AG09319 (cell line): ENCODE results near the gene RNPEPL1.
A peak's percentile ranks its signal among the peaks of the same experiment; 100 is the strongest.
"Not testable (repeated sequence)": the region's sequence is repeated elsewhere in the genome, so short reads cannot be mapped to it uniquely, and the experiment has no call there.

ENCODE experiments used
- DNase-seq: peaks from one replicate; pipeline ENCODE4 v3.0.0-alpha.2; 2010; ENCODE audit warnings: low read depth; ENCODE audit errors: extremely low read depth
- TF ChIP-seq, protein P1 (sequence below): IDR thresholded peaks from 2 replicates; pipeline ENCODE4 v1.5.1; 2011; ENCODE audit warnings: low read depth, mild to moderate bottlenecking, inconsistent platforms, low read length, moderate library complexity

Gene RNPEPL1

GRCh38 chr2:240557808-240558207 lies 10.5 kb upstream of the RNPEPL1 start, which contains the start of gene ANKMY1:
Gene ANKMY1 (minus strand): TSS chr2:240557988. CDS start chr2:240557335, 653 bp downstream.
- no peak for DNase-seq

DNA sequence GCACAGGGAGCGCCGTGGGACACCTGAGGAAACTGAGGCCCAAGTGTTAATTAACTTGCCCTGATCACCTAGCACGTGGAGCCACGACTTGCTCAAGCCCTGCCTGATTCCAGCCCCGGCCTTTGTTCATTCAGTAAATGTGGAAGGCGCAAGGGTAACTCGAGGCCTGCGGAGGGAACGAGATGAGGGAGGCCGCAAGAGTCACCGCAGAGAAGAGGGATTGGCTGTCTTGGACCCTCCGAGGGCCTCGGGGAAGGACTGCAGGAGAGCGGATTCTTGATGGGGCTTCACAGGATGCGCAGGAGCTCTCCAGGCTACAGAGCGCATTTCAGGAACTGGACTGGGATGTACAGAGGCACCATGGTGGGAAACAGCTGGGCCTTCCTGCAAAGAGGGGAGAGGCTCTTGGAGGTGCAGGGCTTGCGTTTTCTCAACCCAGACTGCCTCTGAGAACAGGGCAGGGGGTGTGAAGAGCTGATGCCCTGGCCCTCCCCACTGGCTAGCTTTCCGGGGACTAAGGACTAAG lies 10.0 kb upstream of the RNPEPL1 start:
- no peak for DNase-seq
- TF ChIP-seq, protein P1, sequence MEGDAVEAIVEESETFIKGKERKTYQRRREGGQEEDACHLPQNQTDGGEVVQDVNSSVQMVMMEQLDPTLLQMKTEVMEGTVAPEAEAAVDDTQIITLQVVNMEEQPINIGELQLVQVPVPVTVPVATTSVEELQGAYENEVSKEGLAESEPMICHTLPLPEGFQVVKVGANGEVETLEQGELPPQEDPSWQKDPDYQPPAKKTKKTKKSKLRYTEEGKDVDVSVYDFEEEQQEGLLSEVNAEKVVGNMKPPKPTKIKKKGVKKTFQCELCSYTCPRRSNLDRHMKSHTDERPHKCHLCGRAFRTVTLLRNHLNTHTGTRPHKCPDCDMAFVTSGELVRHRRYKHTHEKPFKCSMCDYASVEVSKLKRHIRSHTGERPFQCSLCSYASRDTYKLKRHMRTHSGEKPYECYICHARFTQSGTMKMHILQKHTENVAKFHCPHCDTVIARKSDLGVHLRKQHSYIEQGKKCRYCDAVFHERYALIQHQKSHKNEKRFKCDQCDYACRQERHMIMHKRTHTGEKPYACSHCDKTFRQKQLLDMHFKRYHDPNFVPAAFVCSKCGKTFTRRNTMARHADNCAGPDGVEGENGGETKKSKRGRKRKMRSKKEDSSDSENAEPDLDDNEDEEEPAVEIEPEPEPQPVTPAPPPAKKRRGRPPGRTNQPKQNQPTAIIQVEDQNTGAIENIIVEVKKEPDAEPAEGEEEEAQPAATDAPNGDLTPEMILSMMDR: no peak

More at GRCh38 chr2:240557808-240558207, 10.5 kb upstream of the RNPEPL1 start, which contains the start of gene ANKMY1:
- TF ChIP-seq, protein P1: no peak

DNA sequence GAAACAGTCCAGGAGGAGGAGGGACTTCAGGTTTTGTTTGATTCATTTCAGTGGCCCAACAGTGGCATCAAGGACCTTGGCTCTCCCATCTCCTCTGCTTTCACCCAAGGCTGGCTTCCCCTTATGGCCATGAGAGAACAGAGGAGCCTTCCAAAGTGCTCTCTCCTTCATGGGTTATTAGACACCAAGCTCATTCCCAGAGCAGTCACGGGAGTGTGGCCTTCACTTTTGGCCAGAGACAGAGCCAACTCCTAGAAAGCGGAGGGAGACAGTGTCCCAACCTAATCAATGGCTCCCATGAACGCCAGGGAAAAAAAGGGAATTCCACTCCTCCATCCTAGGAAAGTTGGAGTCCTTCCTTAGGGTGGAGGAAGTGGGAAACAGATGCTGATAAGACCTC lies 9.0 kb upstream of the RNPEPL1 start:
- TF ChIP-seq, protein P1: no peak
- no peak for DNase-seq

DNA sequence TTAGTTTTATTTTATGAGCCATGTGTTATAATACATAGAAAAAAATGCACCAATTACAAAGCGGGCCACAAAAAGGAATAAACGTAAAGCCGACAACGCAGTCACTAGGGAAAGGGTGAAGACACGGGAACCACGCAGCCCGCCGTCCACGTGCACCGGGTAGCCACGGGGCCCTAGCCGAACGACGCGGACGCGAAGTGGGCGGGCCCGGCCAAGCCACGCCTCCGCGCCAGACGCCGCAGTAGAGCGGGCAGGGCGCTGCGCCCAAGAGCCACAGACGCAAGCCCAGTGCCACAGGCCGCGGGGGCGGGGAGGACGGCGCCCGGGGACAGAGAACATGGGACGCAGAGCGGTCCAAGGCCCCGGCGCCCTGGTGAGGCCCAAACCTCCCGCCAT lies 8.2 kb upstream of the RNPEPL1 start, which contains the start of gene DUSP28:
DUSP28 (plus strand) TSS at position 274 of the 396 bp plus-strand sequence. CDS start 328 bp downstream, outside the sequence.
- no peak for DNase-seq
- TF ChIP-seq, protein P1: no peak

DNA sequence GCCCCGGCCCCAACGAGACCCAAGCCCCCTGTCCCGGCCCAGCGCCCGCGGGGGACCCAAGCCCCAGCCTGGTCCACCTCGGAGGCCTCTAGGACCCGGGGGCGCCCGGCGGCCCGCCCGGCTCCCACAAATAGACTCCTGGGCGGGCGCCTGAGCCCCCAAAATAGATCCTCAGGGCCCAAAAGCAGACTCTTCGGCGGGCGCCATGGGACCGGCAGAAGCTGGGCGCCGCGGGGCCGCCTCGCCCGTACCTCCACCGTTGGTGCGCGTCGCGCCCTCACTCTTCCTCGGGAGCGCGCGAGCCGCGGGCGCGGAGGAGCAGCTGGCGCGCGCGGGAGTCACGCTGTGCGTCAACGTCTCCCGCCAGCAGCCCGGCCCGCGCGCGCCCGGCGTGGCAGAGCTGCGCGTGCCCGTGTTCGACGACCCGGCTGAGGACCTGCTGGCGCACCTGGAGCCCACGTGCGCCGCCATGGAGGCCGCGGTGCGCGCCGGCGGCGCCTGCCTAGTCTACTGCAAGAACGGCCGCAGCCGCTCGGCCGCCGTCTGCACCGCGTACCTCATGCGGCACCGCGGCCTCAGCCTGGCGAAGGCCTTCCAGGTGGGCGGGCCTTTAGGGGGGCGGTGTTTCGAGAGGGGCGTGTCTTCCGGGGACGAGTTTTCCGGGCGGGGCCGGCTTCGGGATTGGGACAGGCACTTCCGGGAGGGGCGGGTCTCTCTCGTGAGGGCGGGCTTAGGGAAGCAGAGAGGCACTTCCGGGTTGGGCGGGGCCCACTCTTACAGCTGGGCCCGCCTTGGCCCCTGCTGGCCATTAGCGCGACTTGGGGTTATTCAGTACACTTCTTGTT lies 7.6 kb upstream of the RNPEPL1 start:
- peak; percentile 95 for DNase-seq
- TF ChIP-seq, protein P1: peak; percentile 26

GRCh38 chr2:240561325-240561971 lies 6.8 kb upstream of the RNPEPL1 start:
- DNase-seq: no peak
- TF ChIP-seq, protein P1: no peak

DNA sequence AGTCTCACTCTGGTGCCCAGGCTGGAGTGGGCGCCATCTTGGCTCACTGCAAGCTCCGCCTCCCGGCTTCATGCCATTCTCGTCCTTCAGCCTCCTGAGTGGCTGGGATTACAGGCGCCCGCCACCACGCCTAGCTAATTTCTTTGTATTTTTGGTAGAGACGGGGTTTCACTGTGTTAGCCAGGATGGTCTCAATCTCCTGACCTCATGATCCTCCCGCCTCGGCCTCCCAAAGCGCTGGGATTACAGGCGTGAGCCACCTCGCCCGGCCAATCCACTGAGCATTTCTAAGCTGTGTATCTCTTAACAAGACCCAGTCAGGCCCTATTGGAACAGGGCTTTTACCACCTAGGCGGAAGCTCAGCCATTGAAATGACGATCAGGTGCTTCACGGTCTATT lies 5.1 kb upstream of the RNPEPL1 start:
- DNase-seq: not testable (repeated sequence)
